HepG2 (cell line): ENCODE data around the gene PEA15. TPM values are rescaled to one million over a fixed set of nuclear protein-coding genes. Genes with fewer than 3 reads are reported as not detected.
A peak's percentile ranks its signal among the peaks of the same experiment; 100 is the strongest.

Source experiments
- DZIP1 ChIP-seq: sonication (generic); formaldehyde crosslinking; IDR thresholded peaks from 2 replicates; pipeline ENCODE4 v1.5.0; 2020; ENCODE audit warnings: mild to moderate bottlenecking, missing genetic modification reagents
- EHMT2 ChIP-seq: fragments of 200-600 bp; sonication (generic); IDR thresholded peaks from 2 replicates; pipeline ENCODE4 v1.7.0; 2017; ENCODE audit warnings: antibody characterized with exemption, low read depth, low read length, borderline replicate concordance
- FOXK2 ChIP-seq: fragments of 450-650 bp; IDR thresholded peaks from 2 replicates; pipeline ENCODE4 v1.6.1; 2016
- GRHL1 ChIP-seq: sonication (generic); formaldehyde crosslinking; conservative IDR thresholded peaks from 2 replicates; pipeline ENCODE4 v1.8.0; 2022; ENCODE audit warnings: missing genetic modification reagents
- HIC2 ChIP-seq: sonication (generic); formaldehyde crosslinking; IDR thresholded peaks from 2 replicates; pipeline ENCODE4 v1.9.0; 2022; ENCODE audit warnings: low read depth, missing genetic modification reagents
- HMG20B ChIP-seq: conservative IDR thresholded peaks from 2 replicates; pipeline ENCODE4 v1.6.1; 2016; ENCODE audit warnings: missing genetic modification reagents, missing compliant biosample characterization
- HOXD1 ChIP-seq: sonication (generic); formaldehyde crosslinking; IDR thresholded peaks from 2 replicates; pipeline ENCODE4 v1.5.0; 2020; ENCODE audit warnings: missing genetic modification reagents
- NBN ChIP-seq: fragments of 450-650 bp; conservative IDR thresholded peaks from 2 replicates; pipeline ENCODE4 v1.6.1; 2017
- NPAS2 ChIP-seq: sonication (generic); formaldehyde crosslinking; IDR thresholded peaks from 2 replicates; pipeline ENCODE4 v1.8.0; 2022; ENCODE audit warnings: mild to moderate bottlenecking, missing genetic modification reagents, borderline replicate concordance
- RELA ChIP-seq: sonication (generic); formaldehyde crosslinking; IDR thresholded peaks from 2 replicates; pipeline ENCODE4 v1.4.0; 2020; ENCODE audit warnings: missing genetic modification reagents
- SAFB2 ChIP-seq: sonication (generic); formaldehyde crosslinking; IDR thresholded peaks from 2 replicates; pipeline ENCODE4 v1.5.1; 2020; ENCODE audit warnings: missing genetic modification reagents, low read depth, mild to moderate bottlenecking, borderline replicate concordance
- SALL1 ChIP-seq: sonication (generic); formaldehyde crosslinking; IDR thresholded peaks from 2 replicates; pipeline ENCODE4 v1.8.0; 2022; ENCODE audit warnings: mild to moderate bottlenecking, missing genetic modification reagents
- TFDP1 ChIP-seq: IDR thresholded peaks from 2 replicates; pipeline ENCODE4 v1.6.1; 2016; ENCODE audit warnings: missing compliant biosample characterization, missing genetic modification reagents, borderline replicate concordance
- TFE3 ChIP-seq: IDR thresholded peaks from 2 replicates; pipeline ENCODE4 v1.6.1; 2016
- ZKSCAN1 ChIP-seq: fragments of 150-350 bp; IDR thresholded peaks from 2 replicates; pipeline ENCODE4 v1.6.1; 2014; ENCODE audit warnings: low read length
- ZNF10 ChIP-seq: sonication (generic); formaldehyde crosslinking; IDR thresholded peaks from 2 replicates; pipeline ENCODE4 v1.4.0; 2020; ENCODE audit warnings: mild to moderate bottlenecking, low read depth, missing genetic modification reagents, borderline replicate concordance
- ZNF230 ChIP-seq: sonication (generic); formaldehyde crosslinking; IDR thresholded peaks from 2 replicates; pipeline ENCODE4 v1.4.0; 2020; ENCODE audit warnings: mild to moderate bottlenecking, missing genetic modification reagents
- ZNF430 ChIP-seq: sonication (generic); formaldehyde crosslinking; IDR thresholded peaks from 2 replicates; pipeline ENCODE4 v1.9.0; 2021; ENCODE audit warnings: mild to moderate bottlenecking, missing genetic modification reagents
- ZNF446 ChIP-seq: sonication (generic); formaldehyde crosslinking; IDR thresholded peaks from 2 replicates; pipeline ENCODE4 v1.5.0; 2020; ENCODE audit warnings: mild to moderate bottlenecking, missing genetic modification reagents
- ZNF7 ChIP-seq: IDR thresholded peaks from 2 replicates; pipeline ENCODE4 v1.6.1; 2016; ENCODE audit warnings: missing biosample characterization, missing genetic modification reagents
- ZNF781 ChIP-seq: sonication (generic); formaldehyde crosslinking; IDR thresholded peaks from 2 replicates; pipeline ENCODE4 v1.5.1; 2020; ENCODE audit warnings: borderline replicate concordance, mild to moderate bottlenecking, missing genetic modification reagents; ENCODE audit errors: not compliant biosample characterization
- ZNF879 ChIP-seq: sonication (generic); formaldehyde crosslinking; IDR thresholded peaks from 2 replicates; pipeline ENCODE4 v1.8.1; 2023; ENCODE audit warnings: missing genetic modification reagents
- polyA plus RNA-seq, 8 experiments: library from polyadenylated mRNA; depleted of rRNA in 3 of 8; stranded (reverse) in 7 of 8; unstranded in 1 of 8; fragments of >200 nt; fragmentation: Illumina TruSeq in 4 of 8; extraction: Trizol in 4 of 8; gene quantifications; 2 replicates each; pipeline versions ENCODE4 v1.2.1 to v1.2.3, GENCODE V29; 2011 to 2016; ENCODE audit warnings: low read depth in 4 of 8, missing spikeins in 1 of 8, mixed read lengths in 1 of 8; ENCODE audit not compliant: insufficient read depth in 1 of 8
- total RNA-seq, 5 experiments: library from RNA; depleted of rRNA; stranded (reverse); fragments of >200 nt; fragmentation: Illumina TruSeq; extraction: Trizol; gene quantifications; 2 replicates each; pipeline ENCODE4 v1.2.3, GENCODE V29; 2016; ENCODE audit warnings: low read depth in 1 of 5

PEA15 gene
- total and polyA plus RNA-seq, 2 of the 13 experiments (the other 11 are each of a cell fraction or from before 2014, with no cell fraction given), result 12.1 to 35.2 TPM

- peak; percentile 15; the same call in 1 of the 2 replicates for TF ChIP-seq TFE3 (CRISPR knock-in tag)
- no peak for TF ChIP-seq DZIP1 (CRISPR knock-in tag)
- TF ChIP-seq RELA (CRISPR knock-in tag), result no peak
- TF ChIP-seq FOXK2, result no peak
- no peak for TF ChIP-seq ZNF7 (CRISPR knock-in tag)
- TF ChIP-seq NPAS2, result no peak
- TF ChIP-seq ZNF879 (CRISPR knock-in tag), result no peak
- TF ChIP-seq HIC2, result no peak
- no peak for TF ChIP-seq EHMT2
- TF ChIP-seq SALL1, result peak; percentile 45
- no peak for TF ChIP-seq NBN
- no peak for TF ChIP-seq TFDP1
- peak; percentile 48; the same call in 1 of the 2 replicates for TF ChIP-seq ZKSCAN1
- no peak for TF ChIP-seq GRHL1 (CRISPR knock-in tag)
- TF ChIP-seq ZNF781, result peak; percentile 47
- TF ChIP-seq SAFB2 (CRISPR knock-in tag), result no peak
- TF ChIP-seq ZNF230 (CRISPR knock-in tag), result no peak
- no peak for TF ChIP-seq ZNF446 (CRISPR knock-in tag)
- TF ChIP-seq ZNF10 (CRISPR knock-in tag), result no peak
- TF ChIP-seq HOXD1 (CRISPR knock-in tag), result no peak
- 0 out of 2 replicates have a peak, but pooled peaks have one; percentile 38 for TF ChIP-seq ZNF430 (CRISPR knock-in tag)
- no peak for TF ChIP-seq HMG20B (CRISPR knock-in tag)
Measured at GRCh38 chr1:160193091-160193819, 11.9 kb upstream of the PEA15 start (continued).
